ENCODE data around the gene CEACAM6. TPM values are rescaled to one million over a fixed set of nuclear protein-coding genes. Genes with fewer than 3 reads are reported as not detected.

Gene CEACAM6
- total RNA-seq, 1 donor from 2014 or later: 0.13 TPM

Other genes with a start within 250 kb of the CEACAM6 start
- not detected in 2 replicates for gene CEACAM21, start 179.4 kb upstream of the CEACAM6 start, total RNA-seq
- gene CEACAM4, start 128.5 kb upstream of the CEACAM6 start, total RNA-seq: not detected in 2 replicates
- gene CEACAM7, start 67.3 kb upstream of the CEACAM6 start, total RNA-seq: not detected in 2 replicates
- not detected in 2 replicates for gene CEACAM5, start 46.9 kb upstream of the CEACAM6 start, total RNA-seq
- not detected in 2 replicates for gene CEACAM3, start 41.1 kb downstream of the CEACAM6 start, total RNA-seq
- not detected in 2 replicates for gene LYPD4, start 89.2 kb downstream of the CEACAM6 start, total RNA-seq
- gene DMRTC2, start 89.5 kb downstream of the CEACAM6 start, total RNA-seq: not detected in 2 replicates
- 1,699 and 2,835 TPM in 2 replicates for gene RPS19, start 104.7 kb downstream of the CEACAM6 start, total RNA-seq
- gene CD79A, start 121.7 kb downstream of the CEACAM6 start, total RNA-seq: 0.27 TPM in 1 of 2 replicates, not detected in the other
- gene ARHGEF1, start 127.7 kb downstream of the CEACAM6 start, total RNA-seq: 72.2 and 81.5 TPM in 2 replicates
- gene ERFL, start 172.9 kb downstream of the CEACAM6 start, total RNA-seq: not detected in 2 replicates
- 126 and 130 TPM in 2 replicates for gene RABAC1, start 203.8 kb downstream of the CEACAM6 start, total RNA-seq
- gene ATP1A3, start 238.7 kb downstream of the CEACAM6 start, total RNA-seq: 1.4 TPM in 1 of 2 replicates, not detected in the other